Measurements from ENCODE around the gene TPX2.

DNA sequence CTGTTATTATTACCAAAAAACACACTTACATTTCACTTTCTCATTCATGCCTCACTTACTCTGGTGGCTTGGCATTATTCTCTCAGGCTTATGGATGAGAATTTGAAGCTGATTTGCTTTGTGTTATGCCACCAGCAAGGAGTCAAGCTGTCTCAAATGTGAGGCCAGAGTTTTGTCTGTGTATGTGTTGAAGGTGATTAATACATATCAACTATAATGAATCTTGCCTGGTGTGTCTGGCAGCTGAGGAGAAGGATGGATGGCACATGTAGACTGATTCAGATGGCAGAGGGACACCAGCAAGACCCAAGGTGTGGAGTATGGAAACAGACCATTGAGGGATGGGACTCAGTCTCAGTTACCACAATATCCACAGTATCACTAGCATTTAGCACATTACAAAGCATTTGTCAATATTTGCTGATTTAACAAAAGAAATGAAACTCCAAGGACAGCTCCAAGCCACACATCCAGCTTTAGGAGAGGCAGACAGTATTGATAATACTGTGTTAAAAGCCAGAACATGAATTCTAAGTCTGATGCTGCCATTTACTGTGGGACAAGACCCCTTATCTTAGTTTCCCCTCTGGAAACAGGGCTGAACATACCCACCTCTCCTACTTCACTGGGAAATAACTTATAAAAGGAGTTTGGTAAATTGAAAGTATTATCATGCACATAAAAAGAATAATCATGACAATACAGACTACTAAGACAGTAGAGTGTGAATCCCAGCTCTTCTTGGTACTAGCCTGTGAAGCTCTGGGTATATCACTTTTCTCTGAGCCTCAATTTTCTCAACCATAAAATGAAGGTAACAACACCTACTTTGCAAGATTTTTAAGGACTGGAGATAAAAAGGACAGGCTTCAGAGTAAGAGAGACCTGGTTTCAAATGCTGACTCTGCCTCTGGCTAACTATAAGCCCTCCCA is 27.6 kb upstream of the TPX2 start:
- TF ChIP-seq, protein P1, sequence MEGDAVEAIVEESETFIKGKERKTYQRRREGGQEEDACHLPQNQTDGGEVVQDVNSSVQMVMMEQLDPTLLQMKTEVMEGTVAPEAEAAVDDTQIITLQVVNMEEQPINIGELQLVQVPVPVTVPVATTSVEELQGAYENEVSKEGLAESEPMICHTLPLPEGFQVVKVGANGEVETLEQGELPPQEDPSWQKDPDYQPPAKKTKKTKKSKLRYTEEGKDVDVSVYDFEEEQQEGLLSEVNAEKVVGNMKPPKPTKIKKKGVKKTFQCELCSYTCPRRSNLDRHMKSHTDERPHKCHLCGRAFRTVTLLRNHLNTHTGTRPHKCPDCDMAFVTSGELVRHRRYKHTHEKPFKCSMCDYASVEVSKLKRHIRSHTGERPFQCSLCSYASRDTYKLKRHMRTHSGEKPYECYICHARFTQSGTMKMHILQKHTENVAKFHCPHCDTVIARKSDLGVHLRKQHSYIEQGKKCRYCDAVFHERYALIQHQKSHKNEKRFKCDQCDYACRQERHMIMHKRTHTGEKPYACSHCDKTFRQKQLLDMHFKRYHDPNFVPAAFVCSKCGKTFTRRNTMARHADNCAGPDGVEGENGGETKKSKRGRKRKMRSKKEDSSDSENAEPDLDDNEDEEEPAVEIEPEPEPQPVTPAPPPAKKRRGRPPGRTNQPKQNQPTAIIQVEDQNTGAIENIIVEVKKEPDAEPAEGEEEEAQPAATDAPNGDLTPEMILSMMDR (IDR thresholded peaks at IDR 0.05; ENCODE audit: low read depth, low read length) = no peak
- TF ChIP-seq, protein P2, sequence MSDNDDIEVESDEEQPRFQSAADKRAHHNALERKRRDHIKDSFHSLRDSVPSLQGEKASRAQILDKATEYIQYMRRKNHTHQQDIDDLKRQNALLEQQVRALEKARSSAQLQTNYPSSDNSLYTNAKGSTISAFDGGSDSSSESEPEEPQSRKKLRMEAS (IDR thresholded peaks at IDR 0.05; ENCODE audit: low read depth, low read length) = no peak
